Stimulated activated CD4-positive, alpha-beta T cell treated with anti-CD3 and anti-CD28 coated beads, Interleukin-1b, Interleukin-23, amount 100 ng/mL, for 24 hours (primary cell): ENCODE results near the gene TBC1D32.
"Not testable (repeated sequence)": the region's sequence is repeated elsewhere in the genome, so short reads cannot be mapped to it uniquely, and the experiment has no call there.

Source experiments
- DNase-seq, 4 experiments: peaks; one replicate each; pipeline ENCODE4 v3.0.0-alpha.2; 2020; ENCODE audit warnings: low read depth in 4 of 4, low spot score in 1 of 4

The TBC1D32 gene

GRCh38 chr6:121143476-121143875 is 190.8 kb downstream of the TBC1D32 start:
- DNase-seq: no peak

- DNase-seq: no peak
These were observed 192.2 kb downstream of the TBC1D32 start for GRCh38 chr6:121142093-121142492.

- DNase-seq: no peak
These were observed 198.9 kb downstream of the TBC1D32 start for GRCh38 chr6:121135425-121135824.

- no peak for DNase-seq
These were observed 199.4 kb downstream of the TBC1D32 start for GRCh38 chr6:121134922-121135321.

- no peak for DNase-seq
These were observed 209.7 kb downstream of the TBC1D32 start for GRCh38 chr6:121124600-121124999.

GRCh38 chr6:121112356-121112755 is 221.9 kb downstream of the TBC1D32 start:
- DNase-seq: no peak

GRCh38 chr6:121110733-121111132 is 223.5 kb downstream of the TBC1D32 start:
- DNase-seq: no peak

- no peak for DNase-seq
These were observed 227.3 kb downstream of the TBC1D32 start for GRCh38 chr6:121106962-121107361.

- DNase-seq: no peak
These were observed 228.8 kb downstream of the TBC1D32 start for GRCh38 chr6:121105461-121105860.

- no peak for DNase-seq
These were observed 240.4 kb downstream of the TBC1D32 start for GRCh38 chr6:121093928-121094327.

- DNase-seq: no peak
These were observed 243.8 kb downstream of the TBC1D32 start for GRCh38 chr6:121090492-121090891.

- no peak for DNase-seq
These were observed 247.4 kb downstream of the TBC1D32 start for GRCh38 chr6:121086876-121087275.

GRCh38 chr6:121076119-121076518 is 258.2 kb downstream of the TBC1D32 start:
- DNase-seq: no peak

- DNase-seq: not testable (repeated sequence)
These were observed 265.5 kb downstream of the TBC1D32 start for GRCh38 chr6:121068749-121069148.

GRCh38 chr6:121067381-121067780 is 266.9 kb downstream of the TBC1D32 start:
- DNase-seq: no peak

GRCh38 chr6:121064345-121064744 is 269.9 kb downstream of the TBC1D32 start:
- no peak for DNase-seq

GRCh38 chr6:121055572-121056163 is 278.6 kb downstream of the TBC1D32 start:
- no peak for DNase-seq

- DNase-seq: not testable (repeated sequence)
These were observed 285.7 kb downstream of the TBC1D32 start for GRCh38 chr6:121048593-121048992.

GRCh38 chr6:121044905-121045304 is 289.4 kb downstream of the TBC1D32 start:
- DNase-seq: not testable (repeated sequence)

GRCh38 chr6:121043706-121044105 is 290.6 kb downstream of the TBC1D32 start:
- DNase-seq: not testable (repeated sequence)

- not testable (repeated sequence) for DNase-seq
These were observed 291.1 kb downstream of the TBC1D32 start for GRCh38 chr6:121043211-121043610.

- no peak for DNase-seq
These were observed 291.5 kb downstream of the TBC1D32 start for GRCh38 chr6:121042766-121043165.

GRCh38 chr6:121040831-121041230 is 293.4 kb downstream of the TBC1D32 start:
- DNase-seq: no peak
